ENCODE measurements around the gene SYTL5.

DNA sequence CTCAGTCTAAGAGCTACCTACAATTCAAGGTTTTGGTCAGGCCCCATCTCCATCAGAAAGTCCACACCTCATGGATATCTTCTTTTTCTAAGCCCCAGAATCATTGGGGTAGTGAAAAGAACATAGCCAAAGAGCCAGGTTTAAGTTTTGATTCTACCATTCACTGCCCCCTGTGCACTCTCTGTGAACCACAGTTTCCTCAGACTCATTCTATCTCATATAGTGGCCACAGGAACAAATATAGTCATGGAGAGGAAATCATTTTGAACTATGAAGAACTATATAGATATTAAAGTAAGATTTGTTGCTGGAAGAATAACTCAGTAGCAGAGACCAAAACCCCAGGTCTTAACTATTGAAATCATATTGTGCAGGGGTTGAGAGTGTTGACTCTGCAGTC lies 3.3 kb downstream of the SYTL5 start:
- TF ChIP-seq CHD1 (IDR thresholded peaks at IDR 0.05; ENCODE audit: low read depth, low read length) (no peak), CTCF (conservative IDR thresholded peaks at IDR 0.05; ENCODE audit: low read depth, low read length) (no peak), RAD21 (IDR thresholded peaks at IDR 0.05; ENCODE audit: low read length) (no peak), POLR2A (IDR thresholded peaks at IDR 0.05; ENCODE audit: low read depth, low read length) (no peak), MAFK (IDR thresholded peaks at IDR 0.05; ENCODE audit: low read depth, low read length) (no peak), RCOR1 (IDR thresholded peaks at IDR 0.05; ENCODE audit: insufficient replicate concordance, low read length) (no peak), CEBPB (IDR thresholded peaks at IDR 0.05; ENCODE audit: low read depth, low read length) (no peak), BHLHE40 (IDR thresholded peaks at IDR 0.05; ENCODE audit: low read depth, low read length) (no peak), MXI1 (IDR thresholded peaks at IDR 0.05; ENCODE audit: borderline replicate concordance, low read depth, low read length) (no peak)
- TF ChIP-seq, protein P1, sequence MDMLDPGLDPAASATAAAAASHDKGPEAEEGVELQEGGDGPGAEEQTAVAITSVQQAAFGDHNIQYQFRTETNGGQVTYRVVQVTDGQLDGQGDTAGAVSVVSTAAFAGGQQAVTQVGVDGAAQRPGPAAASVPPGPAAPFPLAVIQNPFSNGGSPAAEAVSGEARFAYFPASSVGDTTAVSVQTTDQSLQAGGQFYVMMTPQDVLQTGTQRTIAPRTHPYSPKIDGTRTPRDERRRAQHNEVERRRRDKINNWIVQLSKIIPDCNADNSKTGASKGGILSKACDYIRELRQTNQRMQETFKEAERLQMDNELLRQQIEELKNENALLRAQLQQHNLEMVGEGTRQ (IDR thresholded peaks at IDR 0.05; ENCODE audit: low read depth, low read length), result no peak
- TF ChIP-seq, protein P2, sequence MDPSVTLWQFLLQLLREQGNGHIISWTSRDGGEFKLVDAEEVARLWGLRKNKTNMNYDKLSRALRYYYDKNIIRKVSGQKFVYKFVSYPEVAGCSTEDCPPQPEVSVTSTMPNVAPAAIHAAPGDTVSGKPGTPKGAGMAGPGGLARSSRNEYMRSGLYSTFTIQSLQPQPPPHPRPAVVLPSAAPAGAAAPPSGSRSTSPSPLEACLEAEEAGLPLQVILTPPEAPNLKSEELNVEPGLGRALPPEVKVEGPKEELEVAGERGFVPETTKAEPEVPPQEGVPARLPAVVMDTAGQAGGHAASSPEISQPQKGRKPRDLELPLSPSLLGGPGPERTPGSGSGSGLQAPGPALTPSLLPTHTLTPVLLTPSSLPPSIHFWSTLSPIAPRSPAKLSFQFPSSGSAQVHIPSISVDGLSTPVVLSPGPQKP (IDR thresholded peaks at IDR 0.05; ENCODE audit: borderline replicate concordance, low read depth, low read length), result no peak

Data from IMR-90 (cell line).